HEK293 (cell line): ENCODE results near the gene TLCD3B.
A peak's percentile ranks its signal among the peaks of the same experiment; 100 is the strongest.

Experiments
- FEZF1 ChIP-seq: fragments of 450-650 bp; formaldehyde crosslinking; IDR thresholded peaks from 2 replicates; pipeline ENCODE4 v1.5.1; 2016; ENCODE audit warnings: missing biosample characterization, missing genetic modification characterization
- KLF16 ChIP-seq: fragments of 450-650 bp; formaldehyde crosslinking; IDR thresholded peaks from 2 replicates; pipeline ENCODE4 v1.5.1; 2017; ENCODE audit warnings: missing biosample characterization, missing genetic modification characterization
- SETDB1 ChIP-seq: IDR thresholded peaks from one replicate; pipeline ENCODE4 v1.6.1; 2017; ENCODE audit warnings: mild to moderate bottlenecking, low read length, moderate library complexity, mixed read lengths; ENCODE audit not compliant: insufficient read length
- ZBTB1 ChIP-seq: fragments of 450-650 bp; formaldehyde crosslinking; IDR thresholded peaks from 2 replicates; pipeline ENCODE4 v1.5.1; 2016; ENCODE audit warnings: missing biosample characterization, missing genetic modification characterization
- ZBTB10 ChIP-seq: fragments of 450-650 bp; formaldehyde crosslinking; IDR thresholded peaks from 2 replicates; pipeline ENCODE4 v1.5.1; 2016; ENCODE audit warnings: missing biosample characterization, missing genetic modification characterization
- ZBTB11 ChIP-seq: fragments of 450-650 bp; formaldehyde crosslinking; conservative IDR thresholded peaks from 2 replicates; pipeline ENCODE4 v1.5.1; 2016; ENCODE audit warnings: low read depth, missing biosample characterization, missing genetic modification characterization
- ZBTB26 ChIP-seq: fragments of 450-650 bp; formaldehyde crosslinking; optimal IDR thresholded peaks from 2 replicates; pipeline ENCODE3; 2016; ENCODE audit warnings: missing biosample characterization, mild to moderate bottlenecking, missing genetic modification characterization
- ZBTB44 ChIP-seq: fragments of 450-650 bp; IDR thresholded peaks from 2 replicates; pipeline ENCODE4 v1.5.1; 2018; ENCODE audit warnings: missing biosample characterization, mild to moderate bottlenecking, missing genetic modification characterization
- ZBTB49 ChIP-seq: fragments of 450-650 bp; formaldehyde crosslinking; IDR thresholded peaks from 2 replicates; pipeline ENCODE4 v1.5.1; 2016; ENCODE audit warnings: missing biosample characterization, missing genetic modification characterization, low read depth
- ZBTB7A ChIP-seq: fragments of 450-650 bp; formaldehyde crosslinking; IDR thresholded peaks from 2 replicates; pipeline ENCODE4 v1.5.1; 2016; ENCODE audit warnings: low read depth, missing biosample characterization, missing genetic modification characterization
- ZNF146 ChIP-seq: fragments of 450-650 bp; formaldehyde crosslinking; IDR thresholded peaks from 2 replicates; pipeline ENCODE4 v1.5.1; 2016; ENCODE audit warnings: missing biosample characterization, missing genetic modification characterization
- ZNF157 ChIP-seq: fragments of 450-650 bp; formaldehyde crosslinking; IDR thresholded peaks from 2 replicates; pipeline ENCODE4 v1.5.1; 2016; ENCODE audit warnings: missing biosample characterization, missing genetic modification characterization
- ZNF335 ChIP-seq: fragments of 450-650 bp; formaldehyde crosslinking; conservative IDR thresholded peaks from 2 replicates; pipeline ENCODE4 v1.5.1; 2016; ENCODE audit warnings: missing biosample characterization, missing genetic modification characterization
- ZNF341 ChIP-seq: fragments of 450-650 bp; formaldehyde crosslinking; IDR thresholded peaks from 2 replicates; pipeline ENCODE4; 2016; ENCODE audit warnings: low read depth, missing biosample characterization, missing genetic modification characterization
- ZNF366 ChIP-seq: fragments of 450-650 bp; formaldehyde crosslinking; conservative IDR thresholded peaks from 2 replicates; pipeline ENCODE4 v1.5.1; 2016; ENCODE audit warnings: missing biosample characterization, missing genetic modification characterization
- ZNF521 ChIP-seq: fragments of 450-650 bp; formaldehyde crosslinking; IDR thresholded peaks from 2 replicates; pipeline ENCODE4 v1.5.1; 2017; ENCODE audit warnings: missing biosample characterization, mild to moderate bottlenecking, missing genetic modification characterization
- ZNF530 ChIP-seq: fragments of 450-650 bp; formaldehyde crosslinking; IDR thresholded peaks from 2 replicates; pipeline ENCODE4 v1.5.1; 2016; ENCODE audit warnings: low read depth, missing biosample characterization, missing genetic modification characterization
- ZNF561 ChIP-seq: fragments of 450-650 bp; IDR thresholded peaks from 2 replicates; pipeline ENCODE4 v1.5.1; 2018; ENCODE audit warnings: missing biosample characterization, missing genetic modification characterization, borderline replicate concordance
- ZNF571 ChIP-seq: fragments of 450-650 bp; formaldehyde crosslinking; IDR thresholded peaks from 2 replicates; pipeline ENCODE4 v1.5.0; 2017; ENCODE audit warnings: missing biosample characterization, missing genetic modification characterization
- ZNF580 ChIP-seq: fragments of 450-650 bp; formaldehyde crosslinking; IDR thresholded peaks from 2 replicates; pipeline ENCODE4 v1.5.1; 2016; ENCODE audit warnings: missing biosample characterization, missing genetic modification characterization
- ZNF623 ChIP-seq: fragments of 450-650 bp; formaldehyde crosslinking; IDR thresholded peaks from 2 replicates; pipeline ENCODE4 v1.5.1; 2016; ENCODE audit warnings: missing biosample characterization, missing genetic modification characterization
- ZNF654 ChIP-seq: fragments of 450-650 bp; formaldehyde crosslinking; IDR thresholded peaks from 2 replicates; pipeline ENCODE4 v1.5.1; 2016; ENCODE audit warnings: low read depth, missing biosample characterization, missing genetic modification characterization
- ZNF658 ChIP-seq: fragments of 450-650 bp; formaldehyde crosslinking; IDR thresholded peaks from 2 replicates; pipeline ENCODE4; 2016; ENCODE audit warnings: missing biosample characterization, missing genetic modification characterization
- ZSCAN18 ChIP-seq: fragments of 450-650 bp; formaldehyde crosslinking; IDR thresholded peaks from 2 replicates; pipeline ENCODE4 v1.5.1; 2016; ENCODE audit warnings: missing biosample characterization, missing genetic modification characterization

TLCD3B gene

GRCh38 chr16:30065943-30066760 is 35.1 kb upstream of the TLCD3B start (continued):
- no peak for TF ChIP-seq ZBTB11
- no peak for TF ChIP-seq ZBTB1 (tag by site-specific recombination)
- TF ChIP-seq SETDB1, result no peak
- no peak for TF ChIP-seq ZBTB26 (tag by site-specific recombination)
- TF ChIP-seq ZBTB7A (tag by site-specific recombination), result peak; percentile 47; the same call in 1 of the 2 replicates
- no peak for TF ChIP-seq ZNF146 (tag by site-specific recombination)
- no peak for TF ChIP-seq ZNF561 (tag by site-specific recombination)
- TF ChIP-seq ZBTB49 (tag by site-specific recombination), result no peak
- TF ChIP-seq ZNF157 (tag by site-specific recombination), result no peak
- no peak for TF ChIP-seq ZBTB44 (tag by site-specific recombination)
- no peak for TF ChIP-seq ZNF654 (tag by site-specific recombination)
- peak; percentile 44; the same call in 1 of the 2 replicates for TF ChIP-seq KLF16
- no peak for TF ChIP-seq ZNF623 (tag by site-specific recombination)
- TF ChIP-seq ZBTB10 (tag by site-specific recombination), result no peak
- TF ChIP-seq ZNF530 (tag by site-specific recombination), result no peak
- no peak for TF ChIP-seq ZSCAN18 (tag by site-specific recombination)
- TF ChIP-seq ZNF335 (tag by site-specific recombination), result peak; percentile 99
- no peak for TF ChIP-seq ZNF366 (tag by site-specific recombination)
- no peak for TF ChIP-seq ZNF580 (tag by site-specific recombination)
- TF ChIP-seq ZNF571 (tag by site-specific recombination), result no peak
- TF ChIP-seq ZNF521 (tag by site-specific recombination), result no peak
- TF ChIP-seq ZNF341 (tag by site-specific recombination), result no peak
- TF ChIP-seq FEZF1 (tag by site-specific recombination), result no peak
- TF ChIP-seq ZNF658 (tag by site-specific recombination), result no peak
